ENCODE data around the gene NDUFC1. TPM values are rescaled to one million over a fixed set of nuclear protein-coding genes. Genes with fewer than 3 reads are reported as not detected.

NDUFC1 gene
- total RNA-seq, 1 donor from 2014 or later = 16.5 TPM

- TF ChIP-seq POLR2AphosphoS5 (IDR thresholded peaks at IDR 0.05; ENCODE audit: insufficient read depth in 1 of 2, low read depth in 1 of 2) (no peak), CTCF (IDR thresholded peaks at IDR 0.05) (no peak), POLR2A (IDR thresholded peaks at IDR 0.05) (no peak)
- H3K9me3 ChIP-seq = no peaks in the 10 kb centered on the region
- no peak overlapping the region for H3K27ac ChIP-seq
- intact Hi-C loops (cut with DNase I) = no loop called here
- no peaks in the 10 kb centered on the region for H3K36me3 ChIP-seq
- no peak for DNase-seq (ENCODE audit: extremely low spot score in 2 of 2)
- H3K4me3 ChIP-seq = no peak overlapping the region
- H3K27me3 ChIP-seq = no peaks in the 10 kb centered on the region
- H3K4me1 ChIP-seq = peaks cover 11% of the 10 kb centered on the region
These were observed 27.0 kb downstream of the NDUFC1 start for GRCh38 chr4:139275281-139275735.

- Histone ChIP-seq H3K4me1 (peaks cover 11% of the 10 kb centered on the region), H3K9me3 (no peaks in the 10 kb centered on the region), H3K4me3 (no peak overlapping the region), H3K36me3 (no peaks in the 10 kb centered on the region), H3K27ac (no peak overlapping the region), H3K27me3 (no peaks in the 10 kb centered on the region)
- DNase-seq (ENCODE audit: extremely low spot score in 2 of 2) = no peak
- TF ChIP-seq CTCF (IDR thresholded peaks at IDR 0.05) (no peak), POLR2A (IDR thresholded peaks at IDR 0.05) (no peak), POLR2AphosphoS5 (IDR thresholded peaks at IDR 0.05; ENCODE audit: insufficient read depth in 1 of 2, low read depth in 1 of 2) (no peak)
- intact Hi-C loops (cut with DNase I) = no loop called here
These were observed 27.5 kb downstream of the NDUFC1 start for GRCh38 chr4:139274790-139275189.

GRCh38 chr4:139273835-139274234, 28.4 kb downstream of the NDUFC1 start:
- intact Hi-C loops (cut with DNase I) = no loop called here

GRCh38 chr4:139267301-139267700, 35.0 kb downstream of the NDUFC1 start:
- TF ChIP-seq POLR2A (IDR thresholded peaks at IDR 0.05) = no peak
- TF ChIP-seq POLR2AphosphoS5 (IDR thresholded peaks at IDR 0.05; ENCODE audit: insufficient read depth in 1 of 2, low read depth in 1 of 2) = no peak
- no peak for TF ChIP-seq CTCF (IDR thresholded peaks at IDR 0.05)
- H3K27ac ChIP-seq = no peak overlapping the region
- no peaks in the 10 kb centered on the region for H3K9me3 ChIP-seq
- intact Hi-C loops (cut with DNase I) = no loop called here
- H3K36me3 ChIP-seq = no peaks in the 10 kb centered on the region
- no peak for DNase-seq (ENCODE audit: extremely low spot score in 2 of 2)
- H3K27me3 ChIP-seq = no peaks in the 10 kb centered on the region
- peaks cover 7% of the 10 kb centered on the region for H3K4me1 ChIP-seq
- H3K4me3 ChIP-seq = no peak overlapping the region

More at GRCh38 chr4:139273835-139274234, 28.4 kb downstream of the NDUFC1 start:
- TF ChIP-seq POLR2AphosphoS5 (IDR thresholded peaks at IDR 0.05; ENCODE audit: insufficient read depth in 1 of 2, low read depth in 1 of 2) (no peak), POLR2A (IDR thresholded peaks at IDR 0.05) (no peak), CTCF (IDR thresholded peaks at IDR 0.05) (no peak)
- Histone ChIP-seq H3K36me3 (no peaks in the 10 kb centered on the region), H3K9me3 (no peaks in the 10 kb centered on the region), H3K27ac (no peak overlapping the region), H3K4me3 (no peak overlapping the region), H3K27me3 (no peaks in the 10 kb centered on the region), H3K4me1 (peaks cover 1% of the 10 kb centered on the region)
- no peak for DNase-seq (ENCODE audit: extremely low spot score in 2 of 2)

GRCh38 chr4:139266583-139267257, 35.6 kb downstream of the NDUFC1 start:
- no peak for DNase-seq (ENCODE audit: extremely low spot score in 2 of 2)
- Histone ChIP-seq H3K36me3 (no peaks in the 10 kb centered on the region), H3K27ac (peak overlapping the region; percentile 47), H3K27me3 (no peaks in the 10 kb centered on the region), H3K4me3 (peak overlapping the region; percentile 31 to 43), H3K4me1 (peaks cover 7% of the 10 kb centered on the region), H3K9me3 (no peaks in the 10 kb centered on the region)
- intact Hi-C loops (cut with DNase I) = no loop called here
- peak in 1 of 2 donors; percentile 41 for TF ChIP-seq POLR2AphosphoS5 (IDR thresholded peaks at IDR 0.05; ENCODE audit: insufficient read depth in 1 of 2, low read depth in 1 of 2)
- TF ChIP-seq POLR2A (IDR thresholded peaks at IDR 0.05) = no peak
